Left renal pelvis (tissue), 4 donors: ENCODE data around the gene PRPH. TPM values are rescaled to one million over a fixed set of nuclear protein-coding genes. Genes with fewer than 3 reads are reported as not detected.
"Not testable (repeated sequence)": the region's sequence is repeated elsewhere in the genome, so short reads cannot be mapped to it uniquely, and the experiment has no call there.

Source experiments
- DNase-seq, 4 donors: peaks; one replicate each; pipeline ENCODE4 v3.0.0-alpha.2; 2013; ENCODE audit warnings: low read depth in 4 of 4, low spot score in 3 of 4
- polyA plus RNA-seq, 4 donors: library from polyadenylated mRNA; unstranded; fragments of 120-200 nt; gene quantifications; one replicate each; pipeline ENCODE4 v1.2.1, GENCODE V29; 2013; ENCODE audit not compliant: insufficient read length in 4 of 4

Gene PRPH
- polyA plus RNA-seq, 4 donors = 0.29 to 5.8 (median 3.0) TPM

GRCh38 chr12:49331380-49332222 is 36.7 kb downstream of the PRPH start:
- peak in 1 of 4 donors; percentile 52 for DNase-seq

DNA sequence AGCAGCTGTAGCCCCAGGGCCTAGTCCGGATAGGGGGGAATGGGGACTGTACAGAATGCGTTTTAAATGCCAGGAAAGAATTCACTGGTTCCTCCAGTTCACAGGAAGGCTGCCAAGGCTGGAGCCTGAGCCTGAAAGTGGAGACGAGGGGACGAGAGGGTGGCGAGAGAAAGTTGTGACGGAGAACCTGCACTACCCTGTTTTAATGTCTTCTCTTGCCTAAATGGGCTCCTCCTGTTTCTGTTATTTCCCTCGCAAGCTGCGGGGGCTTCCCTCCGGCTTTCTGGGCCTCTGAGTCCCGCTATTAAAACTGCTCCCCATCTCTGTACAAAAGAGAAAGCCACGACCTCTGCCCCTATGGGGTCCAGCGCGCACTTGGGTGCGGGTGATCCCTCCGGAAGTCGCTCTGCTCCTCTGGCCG is 37.5 kb downstream of the PRPH start:
- DNase-seq = no peak

DNA sequence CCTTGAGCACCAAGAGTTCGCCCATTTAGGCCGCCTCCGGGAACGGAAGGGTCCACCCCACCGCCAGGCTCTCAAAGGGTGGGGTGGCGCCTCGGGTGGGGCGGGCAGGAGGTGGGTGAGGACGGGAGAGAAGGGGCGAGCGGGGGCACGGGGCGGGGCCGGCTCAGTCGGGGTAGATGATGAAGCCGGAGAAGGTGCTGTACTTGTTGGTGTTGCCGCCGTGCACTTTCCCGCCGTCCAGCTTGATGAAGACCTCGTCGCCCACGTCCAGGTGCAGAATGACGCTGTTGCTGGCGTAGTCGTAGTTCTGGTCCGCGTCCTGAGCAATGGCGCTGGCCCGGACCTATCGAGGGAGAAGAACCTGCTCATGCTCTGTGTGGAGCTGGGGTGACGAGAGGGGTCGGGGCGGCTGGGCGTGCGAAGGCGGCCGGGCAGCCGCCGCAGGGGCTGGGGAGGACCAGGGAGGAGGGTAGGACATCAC is 38.0 kb downstream of the PRPH start:
- no peak for DNase-seq

DNA sequence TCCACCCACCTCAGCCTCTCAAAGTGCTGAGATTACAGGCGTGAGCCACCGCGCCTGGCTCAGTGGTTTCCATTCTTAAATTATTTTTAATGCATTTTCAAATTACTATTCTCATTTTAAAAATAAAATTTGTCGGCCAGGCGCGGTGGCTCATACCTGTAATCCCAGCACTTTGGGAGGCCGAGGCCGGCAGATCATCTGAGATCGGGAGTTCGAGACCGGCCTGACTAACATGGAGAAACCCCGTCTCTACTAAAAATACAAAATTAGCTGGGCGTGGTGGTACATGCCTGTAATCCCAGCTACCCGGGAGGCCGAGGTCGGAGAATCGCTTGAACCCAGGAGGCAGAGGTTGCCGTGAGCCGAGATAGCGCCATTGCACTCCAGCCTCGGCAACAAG is 38.8 kb downstream of the PRPH start:
- not testable (repeated sequence) for DNase-seq

DNA sequence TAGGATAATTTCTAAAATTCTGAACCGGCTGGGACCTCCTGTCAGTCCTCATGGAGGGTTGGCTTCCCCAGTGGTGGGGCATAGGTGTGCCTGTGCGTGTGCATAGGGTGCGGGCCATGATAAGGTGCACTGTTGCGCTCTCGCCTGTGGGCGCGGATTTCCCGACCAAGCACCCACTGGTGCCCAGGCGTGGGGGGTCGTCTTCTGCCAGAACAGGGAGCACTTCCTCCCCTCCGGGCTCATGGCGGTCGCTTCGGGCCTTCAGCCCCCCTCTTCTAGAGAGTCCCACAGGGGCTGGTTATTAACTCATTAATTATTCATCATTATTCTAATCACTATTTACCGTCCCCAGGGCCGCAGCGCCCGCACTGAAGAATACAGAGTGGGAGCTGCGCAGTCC is 39.3 kb downstream of the PRPH start:
- no peak for DNase-seq

GRCh38 chr12:49334681-49335080 is 39.7 kb downstream of the PRPH start:
- DNase-seq = no peak

- no peak for DNase-seq
Observed at GRCh38 chr12:49335118-49335954, 40.4 kb downstream of the PRPH start.

DNA sequence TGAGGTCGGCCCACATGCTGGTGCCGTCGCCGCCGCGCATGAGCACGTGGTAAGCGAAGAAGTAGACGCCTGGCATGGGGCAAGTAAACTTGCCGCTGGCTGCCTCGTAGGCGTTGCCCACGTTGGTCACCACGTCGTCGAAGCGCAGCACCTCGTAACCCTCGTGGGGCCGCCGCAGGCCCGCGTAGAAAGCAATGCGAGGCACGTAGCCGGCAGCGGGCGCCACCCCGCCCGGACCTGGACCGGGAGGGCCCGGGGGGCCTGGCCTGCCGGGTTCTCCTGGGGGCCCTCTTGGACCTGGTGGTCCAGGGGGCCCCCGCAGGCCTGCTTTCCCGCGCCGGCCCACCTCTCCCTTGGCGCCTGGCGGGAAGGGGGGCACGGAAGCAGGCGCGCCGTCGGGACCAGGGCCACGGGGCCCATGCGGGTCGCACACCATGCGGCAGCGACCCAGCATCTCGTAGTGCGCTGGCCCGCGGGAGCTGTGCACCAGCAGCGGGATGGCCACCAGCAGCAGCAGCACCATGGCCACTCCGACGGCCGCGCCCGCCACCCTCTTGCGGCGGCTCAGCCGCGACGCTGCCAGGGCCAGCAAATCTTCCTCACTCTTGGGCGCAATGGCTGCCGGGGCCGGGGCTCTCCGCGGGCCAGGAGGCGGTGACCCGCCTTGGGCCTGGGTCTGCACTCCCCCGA is 41.2 kb downstream of the PRPH start:
- no peak for DNase-seq

DNA sequence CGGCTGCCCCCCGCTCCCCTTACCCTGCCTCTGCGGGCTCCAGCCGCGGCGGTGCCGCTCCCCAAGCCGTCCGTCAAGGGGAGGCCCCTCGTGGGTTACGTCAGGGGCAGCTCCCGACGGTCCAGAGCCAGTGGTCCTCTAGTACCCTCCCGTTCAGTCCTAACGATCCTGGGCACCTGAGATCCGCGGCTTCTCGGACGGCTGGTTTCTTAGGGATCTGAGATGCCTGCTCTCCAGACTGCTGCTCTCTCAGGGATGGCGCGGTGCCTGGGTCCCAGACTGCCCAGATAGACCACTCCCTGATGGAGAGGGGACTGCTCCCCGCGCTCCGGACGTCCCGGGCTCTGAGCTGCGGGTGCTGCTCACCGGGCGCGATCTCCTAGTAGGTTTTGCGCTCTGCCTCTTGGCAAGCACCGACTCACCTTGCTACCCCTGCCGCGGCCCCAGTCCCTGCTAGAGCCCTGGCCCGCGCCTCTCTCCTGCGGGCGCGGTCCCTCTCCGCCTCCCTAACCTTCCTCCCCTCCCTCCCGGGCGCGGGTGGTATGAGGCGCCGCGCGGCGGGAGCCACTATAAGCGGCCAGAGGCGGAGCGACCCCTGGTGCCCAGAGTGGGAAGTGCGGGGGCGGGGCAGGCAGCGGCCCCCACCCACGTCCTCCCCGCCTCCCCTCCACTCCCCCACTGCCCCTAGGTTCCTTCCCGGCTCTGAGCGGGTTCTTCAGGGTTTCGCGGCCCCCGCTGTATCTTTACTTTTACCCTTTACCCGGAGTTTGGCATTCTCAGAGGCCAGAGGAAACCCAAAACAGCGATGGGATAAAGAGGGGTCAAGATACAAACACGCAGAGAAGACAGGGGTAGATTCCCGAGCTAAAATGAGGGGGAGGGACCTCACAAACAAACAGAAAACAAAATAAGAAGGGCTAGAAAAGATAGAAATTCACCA is 42.0 kb downstream of the PRPH start, which contains the start of gene C1QL4:
Gene C1QL4 (minus strand): TSS at position 544 of the 940 bp plus-strand sequence. CDS start 711 bp downstream, outside the sequence.
- DNase-seq = peak in 1 of 4 donors; percentile 51

DNA sequence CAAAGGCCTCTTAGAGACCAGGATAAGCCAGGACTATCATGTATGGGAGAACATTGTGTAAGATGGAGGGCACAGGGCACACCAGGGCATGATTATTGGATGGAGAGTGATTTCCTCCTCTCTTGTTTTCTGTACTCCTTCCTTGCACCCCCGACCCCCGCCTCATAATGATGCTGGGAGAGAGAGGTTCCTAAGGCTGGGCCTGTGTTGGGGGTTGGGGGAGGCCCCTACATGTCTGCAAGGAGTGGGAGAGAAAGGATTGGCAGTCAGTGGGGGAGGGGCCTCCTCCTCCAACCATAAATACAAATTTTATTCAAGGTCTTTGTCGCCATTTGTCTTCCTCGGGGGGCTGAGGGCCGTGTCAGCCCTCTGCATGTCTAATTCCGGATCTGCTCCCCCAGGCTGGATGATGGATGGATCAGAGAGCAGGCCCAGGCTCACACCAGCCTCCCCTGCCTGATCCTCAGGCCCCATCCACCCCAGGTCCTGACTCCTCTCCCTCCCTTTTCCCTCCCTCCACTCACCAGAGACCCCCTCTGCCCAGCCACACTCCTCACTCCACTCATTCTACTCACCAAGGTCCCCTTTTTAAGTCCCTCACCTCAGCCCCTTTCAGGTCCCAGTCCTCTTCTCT is 44.0 kb downstream of the PRPH start:
- DNase-seq = no peak

DNA sequence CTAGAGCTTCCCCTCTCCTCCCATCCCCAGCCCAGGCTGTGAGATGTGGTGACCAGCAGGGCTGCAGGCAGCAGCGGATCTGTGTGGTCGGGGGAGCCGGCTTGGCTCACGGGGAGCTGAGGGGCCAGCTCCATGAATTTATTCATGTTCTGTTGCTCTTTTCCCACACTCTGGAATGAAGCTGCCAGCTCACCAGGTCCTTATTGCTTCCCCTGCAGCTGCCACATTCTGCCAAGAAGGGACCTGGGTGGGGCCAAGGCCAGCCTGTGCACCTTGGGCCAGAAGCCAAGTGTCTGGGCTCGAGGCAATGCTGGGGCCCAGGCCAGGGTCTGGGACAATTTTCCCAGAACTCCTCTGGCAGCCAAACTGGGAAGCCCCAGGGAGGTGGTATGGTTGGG is 44.5 kb downstream of the PRPH start:
- no peak for DNase-seq

GRCh38 chr12:49340095-49340870 is 45.3 kb downstream of the PRPH start:
- no peak for DNase-seq

DNA sequence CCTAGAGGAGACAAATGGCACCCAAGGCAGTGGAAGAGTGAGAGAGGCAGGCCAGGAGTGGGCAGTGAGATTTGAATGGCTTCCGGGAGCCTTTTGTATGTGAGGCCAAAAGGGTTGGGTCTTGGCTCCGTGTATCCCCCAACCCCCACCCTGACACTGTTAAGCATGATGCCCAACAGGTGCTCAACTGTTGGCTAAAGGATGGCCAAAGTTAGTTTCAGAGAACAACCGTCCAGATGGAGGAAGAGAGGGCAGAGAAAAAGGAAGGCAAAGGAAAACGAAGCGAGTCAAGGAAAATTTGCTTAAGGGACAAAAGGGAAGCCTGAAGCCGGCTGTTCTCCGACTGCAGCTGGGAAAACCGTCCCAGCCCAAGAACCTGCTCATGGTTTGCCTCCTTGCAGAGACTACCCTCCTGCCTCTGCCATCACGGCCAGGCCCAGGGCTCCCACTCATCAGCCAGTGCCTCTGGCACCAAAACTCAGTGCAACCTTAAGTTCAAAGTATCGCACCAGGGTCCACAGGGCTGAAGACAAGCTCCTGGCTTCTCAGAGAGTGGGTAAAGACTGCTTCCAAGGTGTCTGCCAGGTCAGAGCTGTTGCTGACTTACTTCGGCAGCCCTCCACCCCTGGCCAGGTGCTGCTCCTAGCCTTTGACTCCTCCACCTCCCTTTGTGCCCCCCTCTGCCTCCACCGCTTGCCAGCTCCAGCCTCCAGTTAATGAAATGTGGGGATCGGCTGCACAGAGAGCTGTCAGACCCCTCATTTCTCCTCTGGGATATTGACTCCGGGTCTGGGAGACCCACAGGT is 46.2 kb downstream of the PRPH start:
- no peak for DNase-seq

- no peak for DNase-seq
Observed at GRCh38 chr12:49341777-49342065, 46.8 kb downstream of the PRPH start.

- peak in 3 of 4 donors; percentile 70 to 85 (median 73) for DNase-seq
Observed at GRCh38 chr12:49342066-49342913, 47.3 kb downstream of the PRPH start.

DNA sequence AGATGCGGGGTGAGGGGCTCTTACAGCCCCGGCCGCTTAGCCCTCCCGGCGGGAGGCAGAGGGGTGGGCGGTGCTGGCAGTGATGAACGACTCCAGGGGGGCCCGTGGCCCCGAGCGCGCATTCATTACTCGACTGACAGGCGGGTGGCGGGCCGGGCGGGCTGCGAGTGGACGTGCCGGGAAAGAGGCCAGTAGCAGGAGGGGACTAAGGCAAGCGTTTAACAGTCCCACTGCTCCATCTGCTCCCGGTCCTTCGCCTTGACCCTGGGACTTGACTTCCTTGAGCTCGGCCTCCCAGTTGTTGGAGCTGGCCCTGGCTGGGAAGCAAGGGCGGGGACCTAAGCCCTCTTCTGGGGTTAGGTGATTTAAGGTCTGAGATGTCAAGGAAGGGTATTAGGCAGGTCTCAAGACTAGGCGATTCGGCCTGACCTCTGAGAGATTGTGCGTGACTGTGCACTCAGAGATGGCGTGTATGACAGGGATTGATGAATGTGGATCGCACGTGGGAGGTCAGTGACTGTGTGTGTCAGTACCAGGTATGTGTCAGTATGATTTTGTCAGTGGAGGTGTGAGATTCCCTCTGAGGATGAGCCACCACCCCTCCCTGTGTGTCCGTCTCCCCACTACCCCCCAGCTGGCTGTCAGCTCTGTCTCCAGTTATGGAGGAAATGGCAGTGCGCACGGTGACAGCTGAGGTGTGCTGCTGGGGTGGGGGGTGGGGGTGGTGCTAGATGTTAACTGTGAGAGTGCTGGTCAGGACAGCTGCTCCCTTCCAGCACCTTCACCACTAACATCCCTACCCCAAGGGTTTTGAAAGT is 48.2 kb downstream of the PRPH start:
- no peak for DNase-seq
